HK-2 (cell line): ENCODE results near the gene GAL3ST3.
"Not testable (repeated sequence)": the region's sequence is repeated elsewhere in the genome, so short reads cannot be mapped to it uniquely, and the experiment has no call there.

Experiments used
- DNase-seq: peaks from one replicate; pipeline ENCODE4 v3.0.0-alpha.2; 2018; ENCODE audit not compliant: unreplicated experiment

GAL3ST3 gene, protein sequence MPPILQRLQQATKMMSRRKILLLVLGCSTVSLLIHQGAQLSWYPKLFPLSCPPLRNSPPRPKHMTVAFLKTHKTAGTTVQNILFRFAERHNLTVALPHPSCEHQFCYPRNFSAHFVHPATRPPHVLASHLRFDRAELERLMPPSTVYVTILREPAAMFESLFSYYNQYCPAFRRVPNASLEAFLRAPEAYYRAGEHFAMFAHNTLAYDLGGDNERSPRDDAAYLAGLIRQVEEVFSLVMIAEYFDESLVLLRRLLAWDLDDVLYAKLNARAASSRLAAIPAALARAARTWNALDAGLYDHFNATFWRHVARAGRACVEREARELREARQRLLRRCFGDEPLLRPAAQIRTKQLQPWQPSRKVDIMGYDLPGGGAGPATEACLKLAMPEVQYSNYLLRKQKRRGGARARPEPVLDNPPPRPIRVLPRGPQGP

DNA sequence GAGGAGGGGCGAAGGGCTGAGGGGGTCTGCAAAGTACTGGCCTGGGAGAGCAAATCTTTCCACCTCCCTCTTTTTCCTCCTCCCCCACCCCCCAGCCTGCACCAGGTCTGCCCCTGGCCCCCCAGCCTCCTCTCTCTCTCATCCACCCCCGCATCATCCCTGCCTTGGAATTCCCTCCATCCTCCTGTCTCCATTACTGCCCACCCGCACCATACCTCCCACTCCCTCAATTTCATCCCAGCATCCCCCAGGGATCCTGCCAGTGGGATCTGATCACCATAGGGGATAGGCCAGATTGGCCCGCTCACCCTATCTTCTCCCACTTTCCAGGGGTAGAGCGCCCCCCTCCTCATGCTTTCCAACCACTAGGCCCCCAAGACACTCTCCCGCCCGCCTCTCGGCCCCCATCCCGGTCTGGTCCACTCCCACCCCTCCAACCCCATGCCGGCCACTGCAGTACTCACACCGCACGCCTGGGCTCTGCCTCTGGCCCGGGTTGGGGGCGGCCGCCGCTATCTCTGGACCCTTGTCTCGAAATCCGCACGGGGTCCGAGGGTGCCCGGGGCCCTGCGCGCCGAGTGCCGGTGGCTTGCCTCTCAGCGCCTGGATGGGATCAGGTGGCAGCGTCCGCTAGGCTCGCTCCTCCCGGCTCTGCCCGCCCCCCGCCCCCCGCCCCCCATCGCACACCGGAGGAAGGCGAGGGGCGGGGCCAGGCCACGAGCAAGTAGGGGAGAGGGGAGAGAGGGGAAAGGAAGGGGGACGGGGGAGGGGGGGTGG lies at the start of gene GAL3ST3:
Gene GAL3ST3, minus strand, starts transcription at position 615 of the 777 bp plus-strand sequence. CDS start 3,746 bp downstream, outside the sequence.
- no peak for DNase-seq

DNA sequence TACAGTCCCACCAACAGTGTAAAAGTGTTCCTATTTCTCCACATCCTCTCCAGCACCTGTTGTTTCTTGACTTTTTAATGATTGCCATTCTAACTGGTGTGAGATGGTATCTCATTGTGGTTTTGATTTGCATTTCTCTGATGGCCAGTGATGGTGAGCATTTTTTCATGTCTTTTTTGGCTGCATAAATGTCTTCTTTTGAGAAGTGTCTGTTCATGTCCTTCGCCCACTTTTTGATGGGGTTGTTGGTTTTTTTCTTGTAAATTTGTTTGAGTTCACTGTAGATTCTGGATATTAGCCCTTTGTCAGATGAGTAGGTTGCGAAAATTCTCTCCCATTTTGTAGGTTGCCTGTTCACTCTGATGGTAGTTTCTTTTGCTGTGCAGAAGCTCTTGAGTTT lies 43.2 kb upstream of the GAL3ST3 start:
- DNase-seq, result not testable (repeated sequence)

DNA sequence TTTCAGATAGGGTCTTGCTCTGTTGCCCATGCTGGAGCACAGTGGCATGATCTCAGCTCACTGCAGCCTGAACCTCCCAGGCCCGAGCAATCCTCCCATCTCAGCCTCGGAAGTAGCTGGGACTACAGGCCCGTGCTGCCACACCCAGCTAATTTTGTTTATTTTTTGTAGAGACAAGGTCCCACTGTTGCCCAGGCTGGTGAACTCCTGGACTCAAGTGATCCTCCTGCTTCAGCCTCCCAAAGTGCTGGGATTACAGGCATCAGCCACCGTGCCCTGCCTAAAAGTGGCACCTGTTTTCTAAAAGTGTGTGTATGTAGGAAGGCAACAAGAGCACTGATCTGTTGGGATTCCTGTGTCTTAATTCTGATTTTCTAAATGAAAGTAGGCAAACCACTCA lies 41.3 kb upstream of the GAL3ST3 start:
- no peak for DNase-seq

DNA sequence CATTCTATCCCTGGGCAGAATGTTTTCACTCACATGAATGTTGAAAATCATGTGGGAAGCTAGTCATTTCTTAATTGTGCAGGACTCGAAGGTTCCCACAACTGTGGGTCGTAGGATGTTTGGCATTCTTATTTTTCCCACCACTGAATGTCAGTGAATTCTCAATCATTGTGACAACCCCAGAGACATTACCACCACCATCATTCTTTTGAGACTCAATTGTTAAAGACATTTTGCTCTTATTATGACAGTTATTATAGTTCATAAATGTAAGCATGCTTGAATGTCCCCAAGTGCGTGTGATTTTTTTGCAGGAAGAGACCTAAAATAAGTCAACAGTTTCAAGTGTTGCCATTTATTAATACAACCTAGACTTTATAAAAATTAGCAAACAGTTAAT lies 40.1 kb upstream of the GAL3ST3 start:
- no peak for DNase-seq

DNA sequence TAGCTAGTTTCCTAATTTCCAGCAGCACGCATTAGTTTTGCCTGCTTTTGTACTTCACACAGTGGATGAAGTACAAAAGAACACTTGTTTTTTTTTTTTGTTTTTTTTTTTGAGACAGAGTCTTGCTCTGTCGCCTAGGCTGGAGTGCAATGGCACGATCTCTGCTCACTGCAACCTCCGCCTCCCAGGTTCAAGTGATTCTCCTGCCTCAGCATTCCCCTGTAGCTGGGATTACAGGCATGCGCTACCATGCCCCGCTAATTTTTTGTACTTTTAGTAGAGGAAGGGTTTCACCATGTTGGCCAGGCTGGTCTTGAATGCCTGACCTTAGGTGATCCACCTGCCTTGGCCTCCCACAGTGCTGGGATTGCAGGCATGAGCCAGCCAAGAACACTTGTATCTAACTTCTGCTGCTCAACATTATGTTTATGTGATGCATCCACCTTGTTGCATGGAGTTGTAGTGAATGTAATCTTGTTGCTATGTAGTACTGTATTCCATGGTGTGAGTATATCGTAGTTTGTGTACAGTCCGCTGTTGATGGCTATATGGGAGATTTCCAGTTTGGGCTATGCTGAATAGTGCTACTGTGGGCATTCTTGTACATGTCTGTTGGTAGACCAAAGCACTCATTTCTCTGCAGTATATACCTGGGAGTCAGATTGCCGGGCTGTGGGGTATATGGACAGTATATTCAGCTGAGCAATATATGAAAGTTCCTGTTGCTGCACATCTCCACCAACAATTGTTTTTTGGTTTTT lies 38.4 kb upstream of the GAL3ST3 start:
- DNase-seq, result no peak

DNA sequence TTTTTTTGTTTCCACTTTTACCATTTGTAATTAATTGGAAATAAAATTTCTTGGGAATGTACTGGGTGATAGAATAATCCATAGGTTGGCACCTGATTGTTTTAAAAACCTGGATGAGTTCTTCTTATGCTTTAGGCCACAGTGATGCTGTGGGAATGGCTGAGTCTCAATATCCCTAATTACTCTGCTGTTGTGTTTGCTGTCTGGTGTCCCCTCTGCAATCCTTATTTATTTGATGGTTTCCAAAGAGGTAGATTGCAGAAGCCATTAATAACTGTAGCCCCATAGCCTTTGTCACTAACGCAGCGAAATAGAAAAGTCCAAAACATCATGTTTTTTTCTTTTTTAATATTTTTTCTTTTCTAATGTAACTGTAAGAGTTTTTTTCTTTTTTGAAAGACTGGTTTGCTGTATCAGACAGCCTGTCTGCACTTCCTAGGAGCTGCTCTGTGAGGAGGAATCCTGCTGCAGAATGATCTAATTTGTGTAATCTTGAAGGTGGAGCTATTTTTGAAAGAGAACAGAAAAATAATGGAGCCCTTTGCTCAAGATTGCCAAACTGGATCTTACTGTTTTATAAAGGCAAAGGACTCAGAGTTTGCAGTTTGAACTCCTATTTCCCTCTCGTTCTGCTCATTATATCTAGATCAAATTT lies 36.0 kb upstream of the GAL3ST3 start:
- no peak for DNase-seq

DNA sequence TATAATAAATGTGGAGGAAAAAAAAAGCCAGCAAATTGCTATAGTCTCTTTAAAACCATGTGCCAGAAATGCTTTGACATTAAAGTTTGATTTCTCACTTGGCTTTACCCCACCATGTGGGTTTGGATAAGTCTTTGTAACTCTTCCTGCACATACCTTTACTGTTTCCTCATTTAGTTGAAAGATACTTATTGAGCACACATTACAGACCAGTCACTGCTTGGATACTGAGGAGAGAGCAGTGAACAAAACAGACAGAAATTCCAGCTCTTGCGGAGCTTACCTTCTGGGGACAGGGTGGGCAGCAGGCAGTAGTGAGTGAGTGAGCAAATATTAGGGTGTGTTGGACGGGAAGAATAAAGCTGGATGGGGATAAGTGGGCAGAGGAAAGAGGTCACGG lies 34.8 kb upstream of the GAL3ST3 start:
- no peak for DNase-seq

DNA sequence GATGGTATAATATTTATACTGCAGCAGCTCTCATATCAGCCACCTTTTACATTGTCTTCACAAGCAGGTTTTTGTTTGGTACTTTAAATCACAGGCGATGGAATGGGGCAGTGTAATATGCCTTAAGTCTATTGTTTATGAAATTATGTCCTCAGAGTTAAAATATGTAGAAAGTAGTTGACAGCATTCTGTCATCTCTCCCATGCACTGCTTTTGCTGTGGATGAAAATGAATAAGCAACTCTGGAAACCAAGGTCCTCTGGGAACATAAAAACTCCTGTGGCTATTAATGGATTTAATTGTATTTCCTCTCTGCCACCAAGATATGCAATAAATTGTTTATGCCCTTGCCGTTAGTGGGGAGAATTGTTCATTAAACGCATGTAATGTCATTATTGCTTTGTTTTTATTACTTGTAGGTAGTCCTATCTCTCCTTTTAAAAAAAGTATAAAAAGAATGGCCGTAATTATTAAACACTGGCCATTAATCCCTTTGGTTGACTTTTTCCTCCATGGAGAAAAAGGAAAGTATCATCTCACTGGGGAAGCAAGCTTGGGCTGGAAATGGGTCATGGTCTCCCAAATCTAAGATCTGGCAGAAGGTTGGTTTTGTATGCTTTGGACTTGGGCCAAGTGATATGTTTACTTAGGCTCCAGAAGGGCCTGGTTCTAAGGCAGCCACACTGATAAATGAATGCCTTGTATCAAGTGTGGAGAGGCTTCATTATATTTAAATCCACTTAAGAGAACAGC lies 34.2 kb upstream of the GAL3ST3 start:
- DNase-seq, result no peak

DNA sequence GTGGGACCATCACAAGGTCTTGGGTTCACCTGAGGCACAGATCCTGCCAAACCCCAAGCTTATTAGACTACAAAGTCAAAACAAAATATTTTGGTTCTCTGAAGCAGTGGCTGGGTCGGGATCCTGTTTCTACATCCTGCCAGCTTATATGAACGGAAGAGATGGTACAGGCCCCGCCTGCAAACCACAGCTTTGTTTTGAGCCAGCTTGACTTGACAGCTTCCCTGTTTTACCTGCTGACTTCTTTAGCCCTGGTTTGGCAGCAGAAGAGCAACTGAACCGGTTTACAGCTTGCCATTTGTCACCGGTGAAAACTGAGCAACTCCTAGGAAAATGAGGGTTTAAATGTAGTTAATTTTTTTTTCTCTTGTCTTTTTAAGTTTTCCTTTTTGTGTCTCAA lies 32.5 kb upstream of the GAL3ST3 start:
- no peak for DNase-seq

DNA sequence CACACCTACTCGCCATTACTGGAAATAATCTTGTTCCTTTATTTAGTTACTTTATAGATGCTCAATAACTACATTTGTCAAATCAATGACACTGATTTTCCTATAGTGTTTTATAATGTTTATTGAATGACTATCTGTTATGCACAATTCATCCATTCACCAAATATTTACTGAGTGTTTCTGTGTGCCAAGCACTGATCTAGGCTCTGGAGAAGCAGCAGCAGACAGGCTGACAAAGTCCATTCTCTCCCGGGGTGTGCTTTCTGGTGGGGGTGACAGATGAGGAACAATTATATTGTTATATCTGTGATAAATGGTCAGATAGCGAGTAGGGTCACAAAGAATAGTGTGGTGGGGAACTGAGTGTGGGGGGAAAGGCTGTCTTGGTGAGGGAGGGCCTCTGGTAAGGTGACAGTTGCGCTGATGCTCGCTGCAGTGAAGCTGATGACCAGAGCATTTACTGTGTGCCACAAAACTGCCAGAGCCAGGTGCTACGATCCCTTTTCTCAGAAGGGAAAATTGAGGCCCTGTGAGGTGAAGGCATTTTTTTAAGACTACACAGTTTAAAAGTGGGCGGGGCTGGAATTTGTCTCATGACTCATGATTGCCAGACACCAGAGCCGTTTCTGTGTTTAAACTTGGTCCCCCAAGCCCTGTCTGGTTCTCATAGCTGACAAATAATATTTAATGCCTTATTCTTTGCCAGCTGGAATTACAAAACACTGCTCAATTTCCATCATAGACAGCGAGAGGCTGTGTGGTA lies 31.3 kb upstream of the GAL3ST3 start:
- DNase-seq, result no peak

DNA sequence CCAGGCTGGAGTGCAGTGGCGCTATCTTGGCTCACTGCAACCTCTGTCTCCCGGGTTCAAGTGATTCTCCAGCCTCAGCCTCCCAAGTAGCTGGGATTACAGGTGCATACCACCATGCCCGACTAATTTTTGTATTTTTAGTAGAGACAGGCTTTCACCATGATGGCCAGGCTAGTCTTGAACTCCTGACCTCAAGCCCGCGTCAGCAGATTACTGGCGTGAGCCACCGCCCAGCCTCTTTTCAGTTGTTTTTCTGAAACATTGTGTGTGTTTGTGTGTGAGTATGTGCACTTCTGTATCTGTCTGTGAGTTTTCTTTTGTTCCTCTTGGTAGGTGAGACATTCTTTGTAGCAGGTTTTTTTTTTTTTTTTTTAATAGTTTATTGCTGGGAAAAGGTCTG lies 30.0 kb upstream of the GAL3ST3 start:
- not testable (repeated sequence) for DNase-seq

DNA sequence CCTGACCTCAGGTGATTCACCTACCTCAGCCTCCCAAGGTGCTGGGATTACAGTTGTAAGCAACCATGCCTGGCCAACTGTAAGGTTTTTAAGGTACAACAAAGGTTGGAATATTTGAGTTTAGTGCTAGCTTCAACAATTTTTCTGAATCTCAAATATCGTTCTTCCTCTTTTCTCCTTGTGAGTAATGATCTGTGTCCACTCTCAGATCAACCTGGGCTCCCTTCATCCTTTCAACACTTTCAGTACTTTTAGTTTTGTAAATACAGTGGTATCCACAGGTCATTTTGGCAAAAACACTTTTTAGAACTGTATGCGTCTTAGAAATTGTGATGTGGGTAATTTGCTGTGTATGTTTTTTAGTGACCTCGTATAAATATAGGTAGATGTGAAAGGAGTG lies 29.0 kb upstream of the GAL3ST3 start:
- DNase-seq, result no peak

DNA sequence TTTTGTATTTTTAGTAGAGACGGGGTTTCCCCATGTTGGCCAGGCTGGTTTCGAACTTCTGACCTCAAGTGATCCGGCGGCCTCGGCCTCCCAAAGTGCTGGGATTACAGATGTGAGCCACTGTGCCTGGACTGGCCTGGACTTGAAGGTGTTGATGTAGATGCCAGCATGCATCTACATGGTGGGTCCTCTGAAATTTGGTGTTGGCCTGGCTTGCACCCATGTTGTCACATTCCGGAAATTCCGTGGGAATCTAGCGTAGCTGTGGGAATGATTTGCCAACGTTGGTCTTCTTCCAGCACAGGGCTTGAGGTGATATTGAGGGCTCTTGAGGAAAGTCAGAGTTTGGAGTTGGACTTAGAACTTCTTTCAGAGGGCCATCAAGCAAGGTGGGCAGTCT lies 27.6 kb upstream of the GAL3ST3 start:
- no peak for DNase-seq

DNA sequence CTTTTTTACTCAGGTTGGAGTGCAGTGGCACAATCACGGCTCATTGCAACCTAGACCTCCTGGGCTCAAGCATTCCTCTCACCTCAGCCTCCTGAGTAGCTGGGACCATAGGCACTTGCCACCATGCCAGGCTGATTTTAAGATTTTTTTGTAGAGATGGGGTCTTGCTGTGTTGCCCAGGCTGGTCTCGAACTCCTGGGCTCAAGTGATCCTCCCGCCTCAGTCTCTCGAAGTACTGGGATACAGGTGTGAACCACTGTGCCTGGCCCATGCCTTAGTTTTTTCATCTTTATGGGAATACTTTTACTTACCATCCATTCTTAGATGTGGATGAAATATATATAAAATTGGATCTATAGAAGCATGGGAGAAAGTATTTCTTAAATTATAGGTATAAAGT lies 26.3 kb upstream of the GAL3ST3 start:
- DNase-seq, result no peak

DNA sequence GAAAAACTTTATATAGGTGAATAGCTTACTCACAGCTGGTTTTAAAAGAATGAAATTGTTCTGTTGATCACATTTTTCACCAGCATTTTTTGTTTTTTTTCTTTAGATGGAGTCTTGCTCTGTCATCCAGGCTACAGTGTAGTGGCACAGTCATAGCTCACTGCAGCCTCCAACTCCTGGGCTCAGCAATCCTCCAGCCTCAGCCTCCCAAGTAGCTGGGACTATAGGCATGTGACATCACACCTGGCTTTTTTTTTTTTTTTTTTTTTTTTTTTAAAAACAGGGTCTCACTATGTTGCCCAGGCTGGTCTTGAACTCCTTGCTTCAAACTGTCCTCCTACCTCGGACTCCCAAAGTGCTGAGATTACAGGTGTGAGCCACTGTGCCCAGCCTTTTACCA lies 24.7 kb upstream of the GAL3ST3 start:
- no peak for DNase-seq

DNA sequence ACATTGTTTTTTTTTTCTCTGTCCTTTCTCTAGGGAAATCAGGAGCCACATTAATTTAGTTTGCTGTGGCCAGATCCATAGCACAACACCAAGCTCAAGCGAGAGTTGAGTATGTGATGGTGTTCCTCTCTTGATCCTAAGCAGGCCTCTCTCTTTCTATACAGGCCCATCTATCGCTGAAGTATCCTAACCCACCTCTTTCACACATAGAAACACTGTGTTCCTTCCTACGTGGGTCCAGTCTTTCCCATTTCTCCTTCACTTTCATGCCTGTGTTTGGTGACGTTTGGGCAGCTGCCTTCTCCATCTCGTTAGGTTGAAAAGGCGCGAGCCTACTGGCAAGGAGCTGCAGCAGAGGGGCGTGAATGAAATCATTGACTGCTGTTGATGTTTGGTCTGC lies 23.6 kb upstream of the GAL3ST3 start:
- DNase-seq, result no peak

DNA sequence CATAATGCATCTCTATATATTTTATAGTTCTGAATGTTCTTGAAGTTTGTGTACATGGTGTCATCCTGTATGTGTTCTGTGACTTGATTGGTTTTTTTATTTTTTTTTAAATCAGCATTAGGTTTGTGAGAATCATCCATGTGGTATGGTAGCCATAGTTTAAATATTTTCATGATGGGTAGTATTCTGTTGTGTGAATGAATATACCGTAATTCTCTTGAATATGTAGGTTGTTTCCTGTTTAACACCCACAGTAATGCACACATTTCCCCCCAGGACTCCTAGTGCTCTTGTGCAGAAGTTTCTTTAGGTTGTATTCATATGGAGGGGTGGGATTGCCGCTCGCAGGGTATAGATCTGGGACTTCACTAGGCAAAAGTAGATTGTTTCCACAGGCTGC lies 23.1 kb upstream of the GAL3ST3 start:
- no peak for DNase-seq

DNA sequence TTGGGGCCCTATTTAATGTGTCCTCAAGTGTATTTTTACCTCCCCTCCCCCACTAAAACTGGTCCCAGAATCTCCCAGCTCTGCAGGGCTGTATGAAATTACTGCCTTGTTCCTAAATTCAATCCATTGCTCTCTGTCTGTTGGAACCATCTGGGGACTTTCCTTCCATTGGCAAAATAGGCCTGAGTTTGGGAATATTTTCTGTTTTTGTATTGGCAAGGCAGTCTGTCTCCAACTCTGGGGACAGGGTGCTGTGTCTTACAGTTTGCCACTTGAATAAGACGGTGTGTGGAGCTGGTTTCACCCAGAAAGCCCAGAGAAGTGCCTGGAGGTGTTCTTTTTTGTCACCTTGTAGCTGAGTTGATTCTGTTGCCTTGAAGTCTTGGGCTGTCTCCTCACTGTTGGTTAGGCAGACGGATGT lies 22.4 kb upstream of the GAL3ST3 start:
- DNase-seq, result no peak

DNA sequence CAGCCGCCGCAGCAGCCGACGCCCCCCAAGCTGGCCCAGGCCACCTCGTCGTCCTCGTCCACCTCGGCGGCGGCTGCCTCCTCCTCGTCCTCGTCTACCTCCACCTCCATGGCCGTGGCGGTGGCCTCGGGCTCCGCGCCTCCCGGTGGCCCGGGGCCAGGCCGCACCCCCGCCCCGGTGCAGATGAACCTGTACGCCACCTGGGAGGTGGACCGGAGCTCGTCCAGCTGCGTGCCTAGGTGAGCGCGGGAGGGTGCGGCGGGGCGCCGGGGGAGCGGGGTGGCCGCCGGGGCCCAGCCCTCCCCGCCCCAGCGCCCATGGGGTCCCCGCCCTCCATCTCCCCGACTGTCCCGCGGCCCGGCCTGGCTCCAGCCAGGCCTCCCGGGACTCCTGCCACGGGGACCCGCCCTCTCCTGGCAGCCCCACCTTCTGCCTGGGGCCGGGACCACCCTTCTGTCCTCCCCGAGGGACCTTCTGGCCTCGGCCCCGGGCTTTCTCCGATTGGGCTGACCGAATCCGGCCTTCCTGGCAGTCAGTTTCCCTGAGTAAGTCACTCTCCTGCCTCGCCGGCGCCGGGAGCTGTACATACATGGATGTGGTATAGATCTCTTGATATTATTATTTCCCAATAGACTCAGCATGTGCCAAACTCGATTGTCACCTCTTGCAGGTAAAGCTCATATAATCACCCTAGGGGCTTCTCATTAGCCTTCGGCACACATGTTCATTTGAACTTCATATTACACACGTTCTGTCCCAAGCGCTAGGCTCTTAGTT lies 21.8 kb upstream of the GAL3ST3 start:
- no peak for DNase-seq
